Gastroesophageal sphincter (tissue), 3 donors: ENCODE measurements around the gene INAFM2.

Source experiments
- CTCF ChIP-seq, 4 experiments: fragments of 200-600 bp in 2 of 4; fragments of 450-650 bp in 2 of 4; sonication (generic) in 1 of 4; IDR thresholded peaks; one replicate each; pipeline ENCODE4 v1.5.1; 2017 to 2019; ENCODE audit warnings: antibody characterized with exemption in 4 of 4, mild to moderate bottlenecking in 2 of 4, moderate library complexity in 2 of 4
- POLR2A ChIP-seq, 2 donors: fragments of 450-650 bp; IDR thresholded peaks; one replicate each; pipeline ENCODE4 v1.6.1; 2017; ENCODE audit warnings: antibody characterized with exemption in 2 of 2, mild to moderate bottlenecking in 2 of 2, moderate library complexity in 1 of 2

- TF ChIP-seq CTCF (IDR thresholded peaks at IDR 0.05) (no peak), POLR2A (IDR thresholded peaks at IDR 0.05) (no peak)
These were observed 22.7 kb upstream of the INAFM2 start for GRCh38 chr15:40300771-40301170.
